HG02981 (cell line): ENCODE data around the gene CASP9.
"Not testable (repeated sequence)": the region's sequence is repeated elsewhere in the genome, so short reads cannot be mapped to it uniquely, and the experiment has no call there.

Experiments used
- ATAC-seq: cut with Tn5 transposase; IDR thresholded peaks from one replicate; pipeline ENCODE4 v1.9.1; 2021; ENCODE audit warnings: mild to moderate bottlenecking, moderate library complexity; ENCODE audit not compliant: unreplicated experiment

CASP9 gene

DNA sequence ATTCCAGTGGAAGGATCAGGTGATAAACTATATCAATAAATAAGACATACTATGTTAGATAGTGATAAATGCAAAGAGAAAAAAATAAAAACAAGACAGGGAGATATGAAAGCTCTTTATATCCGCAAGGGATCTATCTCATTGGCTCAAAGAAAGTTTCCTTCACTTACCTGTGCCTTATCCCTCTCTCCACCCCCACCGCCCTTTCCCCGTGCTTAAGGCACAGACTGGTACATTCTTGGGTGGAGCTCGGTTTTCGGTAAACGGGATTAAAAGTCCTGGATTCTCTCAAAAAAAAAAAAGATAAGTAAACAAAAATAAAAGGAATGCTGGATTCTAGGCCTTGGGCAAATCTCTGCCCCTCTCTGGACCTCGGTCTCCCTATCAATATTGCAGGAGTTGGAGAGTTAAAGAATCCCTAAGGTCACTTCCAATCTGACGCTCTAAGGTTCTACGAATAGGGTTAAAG lies 2.0 kb upstream of the CASP9 start:
- no peak for ATAC-seq

GRCh38 chr1:15525050-15526020 lies 1.3 kb upstream of the CASP9 start:
- peak; percentile 38 for ATAC-seq

- peak; percentile 40 for ATAC-seq
These were observed 451 bp upstream of the CASP9 start for GRCh38 chr1:15524283-15525049.

DNA sequence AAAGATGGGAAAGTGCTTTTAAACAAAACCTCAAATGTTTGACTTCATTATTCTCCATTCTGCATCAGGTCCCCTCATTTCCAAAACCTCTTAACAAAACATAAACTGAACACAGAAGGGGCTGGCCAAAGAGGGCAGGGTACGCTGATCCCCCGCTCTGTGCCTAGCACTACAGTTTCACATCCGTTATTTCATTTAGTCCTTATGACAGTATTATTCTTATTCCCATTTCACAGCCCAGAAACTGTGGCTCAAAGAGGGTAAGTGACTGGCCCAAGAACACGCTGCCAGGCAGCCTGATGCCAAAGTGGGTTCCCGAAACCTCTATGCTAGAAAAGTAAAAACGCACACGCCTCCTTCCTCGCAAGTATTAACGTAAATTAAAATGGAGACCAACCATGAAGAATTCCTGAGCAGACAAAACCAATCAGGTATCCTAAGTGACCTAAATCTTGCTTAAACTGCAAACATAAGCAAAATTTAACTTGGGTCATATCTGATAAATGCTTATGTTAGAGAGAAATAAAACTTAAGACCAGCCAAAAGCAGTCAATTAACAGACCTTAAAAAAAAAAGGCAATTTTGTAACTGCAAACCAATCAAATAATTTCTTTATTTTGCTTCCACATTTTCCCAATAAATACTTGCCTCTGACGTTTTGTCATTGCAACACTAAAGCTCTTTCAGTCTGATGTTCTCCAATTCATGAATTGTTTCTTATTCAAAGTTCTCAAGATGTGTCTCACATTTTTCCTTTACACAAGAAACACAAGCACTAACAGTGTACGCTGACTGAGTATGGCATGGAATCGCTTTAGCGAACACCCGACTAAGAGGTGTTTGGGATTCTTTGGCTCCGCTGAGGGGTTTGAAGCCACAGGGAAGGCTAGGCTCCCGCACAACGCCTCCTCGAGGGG lies 653 bp downstream of the CASP9 start:
- ATAC-seq = no peak

DNA sequence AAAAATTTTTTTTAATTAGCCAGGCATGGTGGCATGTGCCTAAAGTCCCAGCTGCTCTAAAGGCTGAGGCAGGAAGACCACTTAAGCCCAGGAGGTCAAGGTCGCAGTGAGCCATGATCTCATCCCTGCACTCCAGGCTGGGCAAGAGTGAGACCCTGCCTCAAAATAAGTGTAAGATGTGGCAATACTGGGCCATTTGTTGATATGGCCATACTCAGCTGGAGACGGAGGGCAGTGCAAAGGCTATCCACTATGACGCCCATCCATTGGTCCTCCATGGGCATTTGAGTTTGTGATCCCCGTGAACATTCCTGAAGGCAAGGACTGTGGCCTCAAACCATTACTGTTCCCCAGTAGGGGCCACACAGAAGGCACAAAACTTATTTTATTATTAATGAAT lies 1.5 kb downstream of the CASP9 start:
- ATAC-seq = no peak

GRCh38 chr1:15521206-15521906 lies 2.7 kb downstream of the CASP9 start:
- not testable (repeated sequence) for ATAC-seq

GRCh38 chr1:15519625-15520024 lies 4.4 kb downstream of the CASP9 start:
- ATAC-seq = no peak

GRCh38 chr1:15515022-15515663 lies 8.9 kb downstream of the CASP9 start:
- no peak for ATAC-seq

- ATAC-seq = not testable (repeated sequence)
These were observed 9.5 kb downstream of the CASP9 start for GRCh38 chr1:15514557-15514956.

DNA sequence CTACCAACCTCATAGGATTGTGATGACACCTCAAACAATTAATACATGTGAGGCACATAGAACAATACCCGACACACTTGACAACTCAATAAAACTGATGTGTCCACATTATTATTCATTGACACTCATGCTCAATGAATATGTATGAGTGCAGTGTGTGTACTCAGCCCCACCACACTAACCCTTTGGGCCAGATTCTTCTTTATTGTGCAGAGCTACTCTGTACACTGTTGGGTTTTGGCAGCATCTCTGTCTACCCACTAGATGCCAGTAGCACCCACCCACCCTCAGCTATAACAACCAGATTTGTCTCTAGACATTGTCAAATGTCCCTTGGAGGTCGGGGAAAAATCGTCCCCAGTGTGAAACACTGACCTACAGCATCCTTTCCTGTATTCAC lies 10.1 kb downstream of the CASP9 start:
- no peak for ATAC-seq

DNA sequence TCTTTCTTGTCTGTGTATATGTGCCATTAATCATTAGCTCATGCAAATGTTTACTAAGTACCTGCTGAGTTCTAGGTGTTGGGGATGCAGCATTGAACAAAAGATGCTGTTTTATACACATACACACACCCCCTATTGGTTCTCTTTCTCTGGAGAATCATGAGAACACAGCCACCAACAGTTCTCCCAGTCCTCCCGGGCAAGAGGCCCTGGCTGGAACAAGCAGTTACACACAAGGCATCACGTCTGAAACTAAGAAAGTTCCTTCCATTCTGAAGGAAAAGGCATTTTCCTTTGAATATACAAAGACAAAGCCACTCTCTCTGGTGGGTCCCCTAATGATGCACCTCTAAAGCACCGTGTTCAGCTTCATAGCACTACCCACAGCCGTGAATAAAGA lies 10.8 kb downstream of the CASP9 start:
- no peak for ATAC-seq

DNA sequence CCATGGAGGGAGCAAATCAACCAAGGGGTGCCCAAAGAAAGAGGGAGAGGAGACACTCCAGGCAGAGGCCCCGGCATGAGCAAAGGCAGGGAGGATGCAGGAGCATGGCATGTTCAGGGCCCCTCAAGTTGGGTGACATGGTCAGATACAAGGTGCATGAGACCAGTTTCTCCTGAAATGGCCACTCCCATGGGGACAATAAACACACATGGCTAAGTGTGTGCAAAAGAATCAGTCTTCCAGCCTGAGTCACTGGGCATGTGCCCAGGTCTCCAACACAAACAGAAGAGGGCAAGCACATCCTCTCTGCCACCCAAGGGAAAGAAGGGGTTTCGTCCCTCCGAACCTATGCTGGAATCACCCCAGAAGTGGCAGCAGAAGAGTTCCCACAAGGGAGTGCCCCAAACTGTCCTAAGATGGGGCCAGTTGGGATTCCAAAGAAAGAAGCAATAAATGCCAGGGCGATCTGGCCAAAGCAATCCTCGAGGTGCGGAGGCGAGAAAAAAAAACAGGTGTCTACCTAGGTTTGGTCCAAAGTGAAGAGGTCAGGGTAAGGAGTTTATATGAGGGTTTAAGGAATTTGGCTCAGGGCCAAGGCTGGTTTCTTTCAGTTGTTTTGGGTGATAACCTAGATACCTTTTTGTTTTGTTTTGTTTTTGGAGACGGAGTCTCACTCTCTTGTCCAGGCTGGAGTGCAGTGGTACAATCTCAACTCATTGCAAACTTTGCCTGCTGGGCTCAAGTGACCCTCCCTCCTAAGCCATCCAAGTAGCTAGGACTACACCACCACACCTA lies 13.2 kb downstream of the CASP9 start:
- no peak for ATAC-seq

- ATAC-seq = no peak
These were observed 14.4 kb downstream of the CASP9 start for GRCh38 chr1:15509586-15509985.

GRCh38 chr1:15508700-15509487 lies 15.1 kb downstream of the CASP9 start:
- ATAC-seq = no peak

DNA sequence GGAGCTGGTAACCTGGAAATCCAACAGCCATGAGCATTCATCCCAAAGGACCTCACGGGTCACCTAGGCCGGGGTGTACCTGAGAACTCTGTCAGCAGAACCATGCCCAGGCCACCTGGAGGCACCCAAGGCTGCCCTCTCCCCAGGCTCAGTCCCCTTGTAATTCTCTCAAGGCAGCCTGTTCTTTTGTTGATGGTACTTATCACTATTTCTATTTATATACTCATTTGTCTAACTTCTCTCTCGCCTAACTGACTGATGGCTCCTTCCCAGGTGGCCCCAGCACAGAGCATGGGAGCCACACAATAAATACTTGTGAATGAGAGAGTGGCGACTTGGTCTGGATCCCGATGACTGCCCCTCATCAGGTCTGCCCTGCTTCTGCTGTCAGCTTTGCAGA lies 16.7 kb downstream of the CASP9 start:
- ATAC-seq = no peak

GRCh38 chr1:15506831-15507230 lies 17.2 kb downstream of the CASP9 start:
- ATAC-seq = no peak

DNA sequence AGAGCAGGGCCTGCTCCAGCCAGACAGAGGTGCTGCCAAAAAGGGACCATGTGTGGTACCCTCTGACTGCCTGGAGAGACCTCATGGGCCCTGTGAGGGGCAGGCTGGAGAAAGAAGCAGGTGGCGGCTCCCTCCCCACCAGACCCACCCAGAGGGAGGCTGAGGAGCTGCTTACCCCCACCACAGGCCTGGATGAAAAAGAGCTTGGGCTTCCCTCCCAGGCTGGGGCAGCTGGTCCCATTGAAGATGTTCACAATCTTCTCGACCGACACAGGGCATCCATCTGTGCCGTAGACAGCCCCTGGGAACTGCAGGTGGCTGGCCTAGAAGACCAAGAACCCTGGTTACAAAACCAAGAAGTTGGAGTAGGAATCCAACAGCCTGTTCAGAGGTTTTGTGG lies 19.6 kb downstream of the CASP9 start:
- ATAC-seq = no peak
